ENCODE results near the gene COG3.

The COG3 gene

DNA sequence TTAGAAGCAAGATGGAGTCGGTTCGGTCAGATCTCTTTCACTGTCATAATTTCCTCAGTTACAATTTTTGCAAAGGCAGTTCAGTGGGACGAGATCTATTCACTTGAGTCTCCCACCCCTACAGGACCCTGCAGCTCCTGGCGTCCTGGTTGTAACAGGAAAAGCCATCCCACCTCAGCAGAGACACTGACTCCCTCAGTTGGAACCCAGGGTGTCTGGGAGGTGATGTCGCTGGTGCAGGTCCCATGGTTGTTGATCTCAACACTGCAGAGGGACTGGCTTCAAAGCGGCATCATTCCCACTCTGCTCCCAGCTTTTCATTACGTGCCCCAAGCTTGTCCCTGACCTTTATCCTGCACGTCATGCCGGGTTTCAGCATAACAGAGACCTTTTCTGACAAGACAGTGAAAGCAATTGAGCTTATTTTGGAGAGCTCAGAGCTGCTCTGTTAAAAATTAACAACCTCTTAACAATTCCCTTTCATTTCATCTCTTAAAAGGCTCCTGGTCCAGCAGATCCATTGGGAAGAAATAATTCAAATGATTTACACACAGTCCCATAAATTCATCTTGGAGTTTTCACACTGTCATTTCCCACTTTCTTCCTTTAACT lies 17.6 kb upstream of the COG3 start:
- DNase-seq: no peak

DNA sequence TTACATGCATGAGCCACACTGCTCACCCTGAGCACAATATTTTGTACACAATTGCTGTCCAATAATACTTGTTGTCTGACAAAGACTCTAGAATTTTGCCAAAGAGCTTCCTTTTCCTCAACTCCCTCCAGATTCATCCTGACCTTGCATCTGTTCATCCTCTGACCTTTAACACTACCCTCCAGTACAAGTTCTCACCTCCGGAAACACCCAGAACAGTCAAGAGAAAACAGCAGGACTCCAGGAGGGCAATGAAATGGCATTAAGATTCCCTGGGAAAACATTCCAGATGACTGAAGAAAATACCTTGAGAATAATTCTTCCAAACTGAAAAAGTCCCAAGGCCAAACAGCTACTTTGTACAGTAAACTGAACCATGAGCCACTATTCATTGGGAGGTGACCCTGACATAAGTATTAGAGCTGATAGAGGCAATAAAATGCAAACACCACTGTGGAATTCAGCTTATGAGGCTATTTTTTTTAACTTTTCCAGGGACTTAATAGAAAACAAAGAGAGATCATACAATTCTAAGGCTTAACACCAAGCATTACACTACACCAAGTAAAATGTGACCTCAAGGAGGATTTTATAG lies 15.7 kb upstream of the COG3 start:
- DNase-seq: no peak

DNA sequence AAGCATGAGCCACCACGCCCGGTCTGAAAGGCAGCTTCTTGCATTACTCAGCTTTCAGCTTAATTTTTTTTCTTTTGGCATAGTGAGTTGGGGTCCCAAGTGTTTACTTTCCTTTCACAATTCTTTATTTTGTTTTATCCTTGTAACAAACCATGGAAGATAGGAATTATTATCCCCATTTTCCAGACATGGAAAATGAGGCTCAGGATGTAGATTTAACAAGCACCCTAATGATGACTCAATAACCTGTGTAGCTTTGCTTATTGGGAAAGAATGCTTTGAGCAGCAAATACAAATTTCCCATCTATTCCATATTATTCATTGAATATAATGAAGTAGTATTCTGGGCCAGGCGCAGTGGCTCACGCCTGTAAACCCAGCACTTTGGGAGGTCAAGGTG lies 13.5 kb upstream of the COG3 start:
- DNase-seq: no peak

DNA sequence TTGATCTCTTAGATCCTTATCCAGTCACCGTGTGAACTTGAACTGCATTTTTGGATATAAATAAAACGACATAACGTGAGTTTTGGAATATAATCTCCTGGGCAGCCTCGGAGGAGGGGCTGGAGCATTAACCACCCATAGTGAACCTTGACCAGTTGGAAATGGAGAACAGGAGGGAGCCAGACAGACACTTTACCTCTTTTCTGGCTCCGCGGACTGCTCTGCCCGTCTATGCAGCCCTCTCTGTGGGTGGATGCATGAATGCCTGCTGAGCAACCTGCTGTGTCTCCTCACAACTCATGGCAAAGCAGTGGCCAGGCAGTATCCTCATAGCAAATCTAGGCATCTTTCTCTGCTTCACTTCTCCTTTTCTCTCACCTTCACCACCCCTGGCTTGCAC lies 10.5 kb upstream of the COG3 start:
- DNase-seq: no peak

DNA sequence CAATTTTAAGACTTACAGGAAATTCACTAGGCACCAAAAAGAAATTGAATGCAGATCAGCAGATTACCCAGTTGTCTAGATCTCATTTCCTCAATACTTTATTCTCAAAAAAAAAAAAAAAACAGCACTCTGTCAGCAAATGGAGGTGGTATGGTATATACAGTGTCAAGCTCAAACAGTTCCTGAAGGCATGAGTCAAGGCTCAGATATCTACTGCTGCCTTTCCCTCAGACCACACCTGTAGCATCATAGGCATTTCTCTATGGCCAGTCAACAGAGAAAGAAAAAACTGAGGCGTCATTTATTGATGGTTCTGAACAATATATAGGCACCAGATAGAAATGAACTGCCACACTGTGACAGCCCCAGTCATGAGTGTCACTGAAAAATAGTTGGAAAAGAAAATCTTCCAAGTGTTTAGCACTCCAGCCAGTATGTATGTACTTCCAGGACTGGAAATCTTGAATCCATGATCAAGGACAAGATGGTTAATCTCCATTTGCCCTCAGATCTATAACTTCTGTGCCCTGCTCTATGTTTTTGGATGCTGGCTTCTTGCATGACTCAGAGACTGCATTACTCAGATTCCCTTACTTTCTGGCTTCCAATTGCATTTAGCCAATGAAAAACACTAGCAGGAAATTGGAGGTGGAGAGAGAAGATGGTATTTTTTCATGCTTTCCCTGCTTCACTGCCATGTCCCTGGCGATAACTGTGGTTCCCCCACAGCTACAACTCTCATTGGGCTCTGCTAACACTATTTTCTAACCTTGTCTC lies 8.4 kb upstream of the COG3 start:
- no peak for DNase-seq

DNA sequence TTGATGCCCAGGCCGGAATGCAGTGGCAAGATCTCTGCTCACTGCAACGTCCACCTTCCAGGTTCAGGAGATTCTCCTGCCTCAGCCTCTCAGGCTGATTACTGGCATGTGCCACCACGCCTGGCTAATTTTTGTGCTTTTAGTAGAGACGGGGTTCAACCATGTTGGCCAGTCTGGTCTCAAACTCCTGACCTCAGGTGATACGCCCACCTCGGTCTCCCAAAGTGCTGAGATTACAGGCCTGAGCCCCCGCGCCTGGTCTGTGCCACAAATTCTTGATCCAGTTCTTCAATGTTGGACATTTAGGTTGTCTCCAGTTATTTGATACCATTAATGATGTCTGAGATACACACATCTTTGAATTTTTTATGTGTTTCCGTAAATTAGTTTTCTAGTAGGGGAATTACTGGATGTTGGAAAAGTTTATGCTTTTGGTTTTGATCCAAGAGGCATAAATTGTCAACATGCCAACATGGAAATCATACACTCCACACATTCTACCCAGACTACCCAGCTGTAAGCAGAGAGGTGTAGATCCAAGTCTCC lies 525 bp upstream of the COG3 start:
- DNase-seq: no peak

DNA sequence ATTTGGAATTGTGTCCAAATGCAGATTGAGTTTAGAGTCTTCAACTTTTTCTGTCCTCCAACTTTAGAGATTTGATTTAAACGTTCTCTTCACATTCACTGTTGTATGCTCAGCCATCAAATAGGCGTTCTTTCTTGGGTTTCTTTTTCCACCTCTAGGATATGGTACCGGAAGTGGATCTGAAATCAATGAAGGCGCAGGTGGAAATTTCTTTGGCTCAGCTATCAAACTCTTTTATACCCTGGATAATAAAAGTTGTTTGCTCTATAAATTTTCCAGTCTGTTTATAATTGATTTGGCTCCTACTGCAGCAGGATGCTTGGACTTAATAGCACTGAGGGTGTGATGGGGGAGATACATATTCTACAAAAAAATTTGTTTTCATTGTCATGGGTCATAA lies 1.6 kb downstream of the COG3 start:
- no peak for DNase-seq

DNA sequence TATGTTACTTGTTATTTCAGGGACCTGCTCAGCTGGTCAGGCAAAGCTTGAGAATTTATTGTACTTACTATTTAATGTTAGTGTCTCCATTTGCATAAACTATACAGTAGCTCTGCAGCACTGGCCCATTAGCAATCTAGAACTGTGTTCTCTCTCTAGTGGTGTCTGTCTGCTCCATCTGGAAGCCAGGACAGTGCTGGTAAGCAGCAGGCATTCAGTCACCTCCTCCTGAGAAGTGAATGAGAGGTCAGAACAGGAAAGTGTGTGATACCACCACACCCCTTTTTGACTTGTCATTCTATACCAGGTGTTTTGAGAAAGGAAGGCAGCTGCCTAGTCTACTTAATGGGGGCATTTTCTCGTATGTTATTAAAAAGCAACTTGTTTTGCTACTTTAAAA lies 3.9 kb downstream of the COG3 start:
- no peak for DNase-seq

DNA sequence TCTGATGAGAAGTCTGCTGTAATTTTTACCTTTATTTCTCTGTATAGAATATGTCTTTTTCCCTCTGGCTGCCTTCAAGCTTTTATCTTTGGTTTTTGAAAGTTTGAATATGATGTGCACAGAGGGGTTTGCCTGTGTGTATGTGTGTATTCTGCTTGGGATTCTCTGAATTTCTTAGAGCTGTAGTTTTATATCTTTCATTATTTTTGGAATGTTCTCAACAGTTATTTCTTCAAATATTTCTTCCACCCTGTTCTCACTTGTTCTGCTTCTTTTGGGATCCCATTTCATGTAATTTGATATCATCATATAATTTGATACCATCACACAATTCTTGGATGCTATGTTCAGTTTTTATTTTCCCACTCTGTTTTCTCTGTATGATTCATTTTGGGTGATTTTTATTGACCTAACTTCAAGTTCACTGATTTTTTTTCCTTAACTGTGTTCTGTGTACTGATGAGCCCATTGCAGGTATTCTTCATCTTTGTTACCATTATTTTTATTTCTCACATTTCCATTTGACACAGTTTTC lies 7.5 kb downstream of the COG3 start:
- DNase-seq: no peak

DNA sequence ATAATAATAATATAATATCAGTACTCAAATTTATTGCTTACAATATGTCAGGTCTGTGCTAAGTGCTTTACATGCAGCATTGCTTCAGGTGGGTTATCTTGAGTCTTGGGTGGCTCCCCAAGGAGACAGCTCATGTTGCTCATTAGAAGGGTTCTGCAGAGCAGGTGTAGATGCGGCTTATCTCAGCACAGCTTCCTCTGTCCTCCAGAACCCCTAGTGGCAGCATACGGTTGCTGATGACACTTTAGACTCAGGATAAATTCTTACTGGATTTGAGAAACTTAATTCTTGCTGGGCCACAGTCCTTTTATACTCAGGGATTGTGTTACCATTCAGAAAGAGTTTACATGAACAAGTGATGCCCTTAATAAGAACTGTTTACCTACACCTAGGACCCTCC lies 8.9 kb downstream of the COG3 start:
- DNase-seq: no peak

DNA sequence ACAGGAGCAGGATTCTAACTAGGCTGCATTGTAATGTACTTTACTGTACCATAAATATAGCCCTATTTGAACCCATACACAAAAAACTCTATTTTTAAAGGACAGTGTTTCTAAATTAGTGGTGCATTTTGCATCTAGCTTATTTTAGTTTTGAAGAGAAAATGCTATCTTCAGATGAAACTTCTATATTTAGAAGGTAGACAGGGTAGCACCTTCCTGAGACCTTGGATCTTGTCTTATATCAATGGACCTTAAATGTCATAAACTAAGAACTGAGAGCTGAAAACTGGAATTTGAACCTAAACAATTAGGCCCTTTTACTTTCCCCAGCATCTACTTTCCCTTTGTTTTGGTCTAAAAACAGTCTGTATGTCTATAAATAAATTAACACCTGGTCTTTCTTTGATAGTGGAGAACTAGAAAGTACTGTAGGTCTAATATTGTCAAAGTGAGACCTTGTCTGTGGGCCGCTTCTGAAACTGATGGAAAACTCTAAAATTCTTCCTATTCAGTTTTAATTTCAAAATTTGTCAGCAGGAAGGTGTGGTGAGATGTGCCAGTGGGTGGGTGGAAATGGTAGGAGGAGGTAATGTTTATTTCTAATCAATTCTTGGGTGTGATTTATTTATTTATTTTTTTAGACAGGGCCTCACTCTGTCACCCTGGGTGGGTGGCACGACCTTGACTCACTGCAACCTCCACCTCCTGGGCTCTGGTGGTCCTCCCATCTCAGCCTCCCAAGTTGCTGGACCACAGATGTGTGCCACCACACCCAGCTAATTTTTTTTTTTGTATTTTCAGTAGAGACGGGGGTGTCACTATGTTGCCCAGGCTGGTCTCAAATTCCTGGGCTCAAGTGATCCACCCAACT lies 10.1 kb downstream of the COG3 start:
- no peak for DNase-seq

DNA sequence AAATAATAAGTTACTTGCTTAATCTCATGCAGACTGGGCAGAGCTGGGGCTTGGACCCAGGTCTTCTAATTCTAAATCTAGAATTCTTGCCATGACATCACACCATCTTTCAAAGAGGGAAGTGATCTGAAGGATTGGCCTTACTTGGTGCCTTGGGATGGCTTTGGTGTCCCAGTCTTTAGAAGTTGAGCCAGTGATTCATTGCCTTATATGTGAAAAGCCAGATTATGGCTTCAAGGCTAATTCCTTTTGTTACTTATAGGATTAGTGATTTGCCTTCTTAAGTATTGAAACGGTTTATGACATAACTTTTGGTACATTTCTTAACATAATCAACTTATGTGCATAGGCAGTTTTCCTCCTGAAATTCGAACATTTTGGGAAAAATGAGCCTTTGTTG lies 14.9 kb downstream of the COG3 start:
- DNase-seq: no peak

DNA sequence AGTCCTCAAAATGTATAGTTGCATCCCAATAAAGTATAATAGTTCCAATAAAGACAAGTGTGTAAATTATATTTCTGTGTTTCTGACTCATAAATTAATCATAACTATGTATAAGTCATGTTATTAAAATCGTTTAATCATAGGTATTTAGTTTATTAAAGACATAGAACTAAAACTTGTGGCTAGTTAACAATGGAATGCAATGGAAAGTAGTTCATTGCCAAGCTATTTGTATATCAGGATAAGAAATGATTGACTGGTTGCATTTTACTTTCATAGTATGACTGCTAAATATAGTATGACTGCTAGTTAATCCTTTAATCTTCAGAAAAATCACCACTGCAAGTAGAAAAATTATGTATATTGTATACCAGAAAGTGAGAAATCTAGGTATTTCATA lies 16.9 kb downstream of the COG3 start:
- DNase-seq: no peak

DNA sequence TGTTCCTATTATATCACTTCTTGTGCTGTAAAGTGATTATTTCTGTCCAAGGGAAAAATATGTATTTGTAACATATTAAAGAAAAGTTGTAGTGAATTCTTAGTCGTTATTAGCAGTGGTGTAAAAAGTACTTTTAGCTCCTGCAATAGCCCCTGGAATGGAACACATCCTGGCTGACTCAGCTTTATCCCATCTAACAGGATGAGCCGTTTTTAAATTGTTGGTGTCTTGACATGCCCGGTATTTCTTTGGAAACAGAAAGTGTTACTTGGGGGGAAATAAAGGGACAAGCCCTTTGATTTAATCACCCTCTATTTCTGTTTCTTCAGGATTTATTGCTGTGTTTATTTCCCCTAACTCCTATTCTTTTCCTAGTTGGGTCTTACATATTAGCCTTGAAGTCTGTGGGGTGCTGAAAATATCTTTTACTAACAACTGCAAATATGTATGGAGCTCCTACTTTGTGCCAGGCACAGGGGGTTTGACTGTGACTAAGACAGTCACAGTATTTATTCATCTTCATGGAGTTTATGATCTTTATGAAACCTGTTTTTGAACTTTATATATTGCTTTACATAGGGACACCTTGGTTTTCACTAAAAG lies 17.9 kb downstream of the COG3 start:
- no peak for DNase-seq

DNA sequence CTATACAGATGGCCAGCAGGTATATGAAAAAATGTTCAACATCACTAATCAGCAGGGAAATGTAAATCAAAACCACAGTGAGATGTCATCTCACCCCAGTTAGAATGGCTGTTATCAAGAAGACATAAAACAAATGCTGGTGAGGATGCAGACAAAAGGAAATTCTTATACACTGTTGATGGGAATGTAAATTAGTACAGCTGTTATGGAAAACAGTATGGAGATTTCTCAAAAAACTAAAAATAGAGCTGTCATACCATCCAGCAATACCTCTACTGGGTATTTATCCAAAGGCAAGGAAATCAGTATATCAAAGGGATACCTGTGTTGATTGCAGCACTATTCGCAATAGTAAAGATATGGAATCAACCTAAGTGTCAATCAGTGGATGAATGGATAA lies 22.9 kb downstream of the COG3 start:
- no peak for DNase-seq

DNA sequence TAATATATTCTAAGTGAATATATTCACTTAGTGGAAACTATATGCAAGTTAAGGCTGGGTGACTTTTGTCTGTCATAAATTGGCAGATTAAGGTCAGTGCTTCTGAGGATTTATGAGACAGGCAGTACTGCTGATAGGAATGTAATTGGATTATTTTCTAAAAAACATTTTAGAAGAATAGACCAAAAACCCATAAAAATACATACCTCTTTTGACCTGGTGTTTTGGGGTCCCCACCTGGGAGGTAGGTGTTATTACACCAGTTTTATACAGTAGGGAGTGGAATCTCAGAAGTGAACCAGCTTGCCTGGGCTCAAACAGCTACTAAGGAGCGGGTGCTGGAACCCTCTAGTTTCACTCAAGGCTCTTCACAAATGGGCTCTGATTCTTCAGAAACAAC lies 25.3 kb downstream of the COG3 start:
- no peak for DNase-seq

DNA sequence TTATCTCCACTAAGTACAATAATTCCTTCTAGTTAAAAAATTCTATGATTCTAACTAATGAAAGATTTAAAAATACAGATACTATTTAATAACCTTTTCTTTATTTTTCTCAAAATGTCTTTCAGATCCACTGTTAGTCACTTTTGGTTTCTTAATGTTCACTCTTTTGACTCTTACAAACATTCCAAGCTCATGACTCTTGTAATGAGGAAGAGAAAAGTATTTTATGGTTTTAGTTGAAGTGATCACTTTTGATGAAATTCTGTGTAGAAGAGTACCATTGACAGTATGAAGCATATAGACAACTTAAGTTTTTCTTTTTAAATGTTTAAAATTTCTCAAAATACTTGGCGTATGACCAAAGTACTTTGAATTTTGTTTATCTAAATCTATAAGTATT lies 27.8 kb downstream of the COG3 start:
- DNase-seq: no peak

DNA sequence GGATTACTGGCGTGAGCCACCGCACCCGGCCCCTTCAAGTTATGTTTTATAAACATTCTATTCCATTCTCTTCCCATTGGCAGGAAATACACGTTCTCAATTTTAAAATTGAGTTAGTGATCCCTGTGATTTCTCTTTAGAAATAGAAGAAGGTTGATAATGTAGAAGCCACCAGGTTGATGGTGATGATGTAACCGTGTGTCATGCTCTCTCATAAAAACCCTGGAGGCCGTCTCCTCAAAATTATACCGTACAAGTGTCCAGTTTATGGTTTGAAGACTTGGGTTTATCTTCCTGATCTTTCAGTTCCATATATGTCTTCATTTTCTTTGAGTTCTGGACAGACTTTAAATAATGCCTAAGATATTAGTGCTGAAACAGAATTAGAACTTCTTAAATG lies 32.2 kb downstream of the COG3 start:
- no peak for DNase-seq

DNA sequence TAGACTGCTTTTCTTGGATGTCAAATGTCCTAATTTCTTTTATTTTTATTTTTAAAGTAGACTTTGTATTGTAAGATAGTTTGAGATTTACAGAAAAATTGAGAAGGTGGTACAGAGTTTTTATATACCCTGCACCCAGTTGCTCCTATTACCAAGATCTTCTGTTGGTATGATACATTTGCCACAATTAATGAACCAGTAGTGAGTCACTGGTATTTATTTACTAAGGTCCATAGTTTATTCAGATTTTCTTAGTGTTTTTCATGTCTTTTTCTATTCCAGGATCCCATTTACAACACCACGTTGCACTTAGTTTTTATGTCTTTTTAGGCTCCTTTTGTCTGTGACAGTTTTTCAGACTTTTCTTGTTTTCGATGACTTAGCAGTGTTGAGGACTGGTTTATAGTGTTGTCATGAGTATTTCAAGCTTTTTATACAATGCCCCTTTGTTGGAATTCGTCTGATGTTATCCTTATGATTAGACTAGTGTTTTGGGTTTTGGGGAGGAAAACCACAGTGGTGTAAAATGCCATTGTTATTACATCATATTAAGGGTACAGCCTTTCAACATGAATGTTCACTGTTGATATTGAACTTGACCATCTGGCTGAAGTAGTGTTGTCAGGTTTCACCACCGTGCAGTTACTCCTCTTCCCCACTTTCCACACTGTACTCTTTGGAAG lies 35.9 kb downstream of the COG3 start:
- peak; percentile 8 for DNase-seq

DNA sequence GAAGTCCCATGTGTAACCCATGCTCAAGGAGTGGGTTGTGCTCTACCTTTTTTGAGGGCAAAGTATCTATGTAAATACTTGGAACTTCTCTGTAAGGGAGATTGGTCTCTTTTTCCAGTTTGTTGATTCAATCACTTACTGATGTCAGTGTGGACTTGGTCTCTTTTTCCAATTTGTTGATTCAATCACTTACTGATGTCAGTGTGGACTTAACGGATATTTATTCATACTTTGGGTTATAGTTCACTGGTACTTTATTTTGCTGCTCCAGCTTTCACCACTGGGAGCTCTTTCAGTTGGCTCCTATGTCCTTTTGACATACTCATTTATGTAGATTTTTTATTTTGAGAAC lies 36.4 kb downstream of the COG3 start:
- DNase-seq: no peak

DNA sequence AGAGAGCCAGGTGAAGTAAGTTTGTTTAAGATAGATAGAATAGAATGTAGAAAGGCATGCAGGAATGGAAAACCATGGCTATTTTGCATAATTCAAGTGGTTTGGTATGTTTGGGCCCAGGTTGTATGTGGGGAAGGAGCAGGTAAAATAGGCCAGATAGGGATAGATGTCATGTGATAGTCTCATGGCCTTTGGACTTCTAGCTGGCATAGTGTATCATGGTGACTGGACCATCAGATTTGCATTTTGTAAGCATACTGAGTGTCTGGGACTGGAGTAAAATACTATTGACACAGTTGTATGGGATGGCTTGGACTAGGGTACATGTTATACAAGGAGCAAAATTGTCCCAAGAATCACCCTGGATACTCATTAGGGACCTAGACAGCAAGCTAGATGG lies 38.9 kb downstream of the COG3 start:
- DNase-seq: no peak

DNA sequence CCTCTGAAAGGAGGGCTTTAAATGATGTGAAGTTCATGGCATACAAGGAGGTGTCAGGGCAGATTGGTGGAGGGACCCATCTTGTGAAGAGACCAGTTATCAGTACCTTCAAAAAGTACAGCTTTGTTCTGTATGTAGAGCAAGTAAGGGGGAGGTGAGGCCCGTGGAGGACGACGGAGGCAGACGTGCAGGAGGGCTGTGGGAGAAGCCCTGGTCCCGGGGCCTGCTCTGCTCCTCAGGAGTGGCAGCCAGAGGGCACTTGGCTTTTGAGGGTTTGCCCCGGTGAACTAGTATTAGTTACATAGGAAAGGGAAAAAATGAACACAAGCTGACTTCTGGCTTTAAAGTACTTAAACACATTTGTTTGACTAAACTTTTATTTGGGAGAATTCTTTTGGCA lies 42.1 kb downstream of the COG3 start:
- no peak for DNase-seq

All from eye (tissue), 1 donor.